A172 (cell line): ENCODE data around the gene ADNP2. TPM values are rescaled to one million over a fixed set of nuclear protein-coding genes. Genes with fewer than 3 reads are reported as not detected.

Experiments used
- DNase-seq: peaks from one replicate; pipeline ENCODE4 v3.0.0-alpha.2; 2015; ENCODE audit warnings: low spot score
- total RNA-seq: library from RNA; depleted of rRNA; stranded (reverse); fragments of >200 nt; shearing (Covaris generic); gene quantifications from 2 replicates; pipeline ENCODE4 v1.2.3, GENCODE V29; 2014

The ADNP2 gene
- total RNA-seq, 1 experiment from 2014 or later = 17.9 TPM

DNA sequence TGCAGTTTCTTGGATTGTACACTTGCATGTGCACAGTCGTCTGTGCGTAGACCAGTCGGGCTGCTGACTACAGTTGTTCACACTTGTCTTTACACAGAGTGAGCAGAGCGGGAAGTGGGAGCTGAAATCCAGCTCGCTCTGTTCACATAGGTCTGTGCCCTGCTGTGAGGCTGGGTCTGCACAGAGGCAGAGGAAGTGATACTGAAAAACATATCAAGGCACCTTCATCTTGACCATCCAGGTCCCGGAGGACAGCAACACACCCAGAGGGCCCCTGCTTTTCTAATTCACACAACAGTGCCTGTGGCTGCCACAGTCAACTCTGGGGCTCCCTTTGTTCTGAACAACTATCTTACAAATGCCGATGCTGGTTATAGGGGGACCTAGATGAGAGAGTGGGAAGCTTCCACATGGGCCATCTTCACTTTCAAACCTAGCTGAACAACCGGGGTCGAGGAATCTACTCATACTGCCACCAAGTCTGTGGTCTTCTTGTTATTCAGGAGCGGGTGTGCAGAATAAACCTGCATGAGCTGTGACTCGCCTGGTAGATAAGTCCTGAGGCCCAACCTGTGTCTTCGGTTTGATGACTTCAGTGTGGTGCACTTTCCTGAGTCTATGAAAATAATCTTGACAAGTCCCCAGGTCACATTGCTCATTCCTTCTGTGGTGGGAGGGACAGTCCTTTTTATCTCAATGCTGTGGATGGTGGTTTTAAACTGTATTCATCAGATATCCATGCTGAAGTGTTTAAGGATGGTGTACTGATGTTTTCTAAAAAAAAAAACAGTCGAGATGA is 3.5 kb upstream of the ADNP2 start:
- DNase-seq = no peak

DNA sequence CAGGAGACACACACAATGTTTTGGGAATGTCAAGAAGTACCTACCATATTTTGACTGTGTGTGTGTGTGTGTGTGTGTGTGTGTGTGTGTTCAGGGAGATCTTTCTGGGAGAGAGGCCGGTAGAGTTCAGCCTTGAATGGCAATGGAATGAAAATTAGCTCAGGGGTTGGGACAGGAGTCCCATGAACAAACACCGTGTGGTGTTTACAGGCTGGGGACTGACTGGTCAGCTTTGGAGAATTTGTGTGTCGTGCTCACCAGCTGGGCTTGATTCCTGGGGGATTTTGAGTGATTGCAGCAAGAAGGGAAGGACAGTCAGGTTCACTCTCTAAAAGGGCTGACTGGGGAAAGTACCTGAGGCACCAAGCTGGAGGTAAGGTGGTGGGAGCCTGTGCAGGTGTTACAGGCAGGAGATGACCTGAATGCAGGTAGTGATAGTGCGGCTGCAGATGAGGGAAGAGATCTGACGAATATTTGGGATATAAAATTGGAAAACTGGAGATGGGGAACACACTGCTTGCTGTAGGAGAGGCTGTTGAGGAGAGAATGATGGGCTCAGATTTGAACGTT is 2.5 kb upstream of the ADNP2 start:
- DNase-seq = no peak

DNA sequence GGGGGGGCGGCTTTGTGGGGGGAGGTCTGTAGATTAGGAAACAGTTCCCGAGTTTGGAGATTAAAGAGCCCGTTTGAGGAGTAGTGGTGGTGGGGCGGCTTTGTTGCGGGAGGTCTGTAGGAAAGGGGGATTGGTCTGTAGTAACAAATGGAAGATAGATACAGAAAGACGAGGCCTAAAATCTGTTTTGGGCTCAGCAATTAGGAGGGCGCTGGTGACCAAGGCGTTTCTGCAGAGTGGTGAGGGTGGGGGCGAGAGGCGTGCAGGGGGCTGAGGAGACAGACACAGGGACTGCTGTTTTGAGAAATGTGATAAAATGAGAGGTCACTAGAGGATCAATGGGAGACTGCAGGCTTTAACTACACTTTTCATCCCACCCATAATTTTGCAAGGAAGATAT is 1.6 kb upstream of the ADNP2 start:
- no peak for DNase-seq

DNA sequence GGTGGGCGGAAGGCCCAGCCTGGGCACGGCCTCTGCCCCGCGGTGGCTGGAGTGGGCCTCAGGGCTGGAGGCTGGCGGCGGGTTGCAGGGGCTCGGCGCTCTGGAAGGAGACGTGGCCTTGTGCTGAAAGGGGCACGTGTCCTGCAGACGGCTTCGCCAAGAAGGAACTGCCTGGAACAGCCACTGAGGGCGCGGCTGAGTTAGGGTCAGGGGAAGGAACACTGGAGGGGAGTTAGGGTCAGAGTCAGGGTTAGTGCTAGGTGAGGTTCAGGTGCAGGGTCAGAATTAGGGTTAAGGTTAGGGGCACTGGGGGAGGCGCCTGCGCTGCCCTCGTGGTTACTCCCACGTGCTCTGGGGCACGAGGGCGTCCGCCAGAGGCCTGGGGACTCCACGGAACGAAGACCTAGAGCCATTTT is 933 bp upstream of the ADNP2 start:
- DNase-seq = no peak

DNA sequence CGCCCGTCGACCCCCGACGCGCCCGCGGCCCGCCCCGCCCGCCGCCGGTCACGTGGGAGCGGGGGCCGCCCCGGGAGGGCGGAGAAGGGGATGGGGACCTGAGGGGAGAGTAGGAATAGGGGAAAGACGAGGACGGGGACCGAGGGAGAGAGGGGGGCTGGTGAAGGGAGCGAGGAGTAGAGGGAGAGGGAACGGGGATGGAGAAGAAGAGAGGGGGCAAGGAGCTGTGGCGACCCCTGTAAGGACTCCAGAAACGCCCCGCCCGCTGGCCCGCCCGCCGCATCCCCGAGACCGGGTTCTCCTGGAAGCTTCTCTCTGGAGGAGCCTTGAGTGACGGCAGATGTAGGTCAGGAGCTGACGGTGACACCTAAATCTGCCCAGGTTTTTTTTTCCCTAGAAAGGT is 615 bp downstream of the ADNP2 start:
- peak; percentile 12 for DNase-seq

DNA sequence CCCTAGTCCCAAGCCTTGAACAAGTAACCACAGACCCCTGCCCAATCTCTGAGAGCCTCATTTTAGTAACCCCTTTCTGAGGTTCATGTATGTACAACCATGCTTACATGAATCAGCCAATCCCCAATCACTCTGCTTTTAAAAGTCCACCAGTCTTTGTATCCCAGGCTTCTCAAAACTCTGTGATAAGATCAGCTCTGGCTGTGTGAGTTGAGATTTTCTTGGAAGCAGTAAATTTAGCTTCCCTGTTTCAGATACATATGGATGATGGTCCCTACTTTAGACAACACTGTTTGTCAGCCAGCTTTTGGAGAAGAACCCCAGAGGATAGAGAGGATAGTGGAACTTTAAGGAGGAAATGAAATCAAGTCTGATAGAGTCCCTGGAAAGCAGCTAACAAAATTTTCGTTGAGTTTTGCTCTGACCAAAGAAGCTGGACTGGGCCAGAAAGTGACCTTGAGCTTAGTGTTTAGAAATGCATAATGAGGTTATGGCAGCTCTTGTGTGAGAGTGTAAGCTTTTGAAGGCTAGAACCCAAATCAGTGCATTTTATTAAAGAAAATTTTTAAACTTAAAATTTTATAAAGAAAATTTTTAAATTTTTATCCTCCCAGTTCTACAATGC is 3.7 kb downstream of the ADNP2 start:
- DNase-seq = no peak

DNA sequence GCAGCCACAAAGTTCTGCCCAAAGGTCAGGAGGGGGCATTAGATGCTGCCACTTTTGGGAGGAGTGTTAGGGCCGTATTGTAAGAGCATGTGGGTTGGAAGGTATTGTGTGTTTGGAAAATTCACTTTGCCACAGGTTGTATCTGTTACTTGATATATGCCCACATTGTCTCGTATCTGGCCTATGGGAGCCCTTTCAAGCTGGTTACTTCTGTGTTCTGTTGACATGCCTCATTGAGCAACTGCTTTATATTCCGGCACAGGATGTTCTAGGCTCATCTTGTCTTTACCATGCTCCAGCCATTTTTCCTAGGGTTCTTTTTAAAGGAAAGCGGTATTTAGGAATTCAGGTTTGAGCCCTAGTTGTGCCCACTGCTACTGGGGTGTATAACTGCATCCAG is 6.0 kb downstream of the ADNP2 start:
- DNase-seq = no peak

DNA sequence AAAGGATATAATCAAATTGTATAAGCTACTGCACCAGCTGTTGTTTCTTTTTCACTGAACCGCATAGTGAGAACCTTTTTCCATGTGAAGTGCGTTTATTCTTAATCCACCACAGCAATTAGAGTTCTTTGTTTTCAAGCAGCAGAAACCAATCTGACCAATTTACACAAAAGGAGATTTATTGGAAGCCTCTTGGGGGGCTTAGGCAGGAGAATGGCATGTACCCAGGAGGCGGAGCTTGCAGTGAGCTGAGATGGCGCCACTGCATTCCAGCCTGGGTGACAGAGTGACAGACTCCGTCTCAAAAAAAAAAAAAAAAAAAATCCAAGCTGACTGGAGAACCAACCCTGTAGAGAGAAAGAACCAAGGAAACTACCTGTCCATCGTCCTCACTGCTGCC is 10.0 kb downstream of the ADNP2 start:
- DNase-seq = no peak

DNA sequence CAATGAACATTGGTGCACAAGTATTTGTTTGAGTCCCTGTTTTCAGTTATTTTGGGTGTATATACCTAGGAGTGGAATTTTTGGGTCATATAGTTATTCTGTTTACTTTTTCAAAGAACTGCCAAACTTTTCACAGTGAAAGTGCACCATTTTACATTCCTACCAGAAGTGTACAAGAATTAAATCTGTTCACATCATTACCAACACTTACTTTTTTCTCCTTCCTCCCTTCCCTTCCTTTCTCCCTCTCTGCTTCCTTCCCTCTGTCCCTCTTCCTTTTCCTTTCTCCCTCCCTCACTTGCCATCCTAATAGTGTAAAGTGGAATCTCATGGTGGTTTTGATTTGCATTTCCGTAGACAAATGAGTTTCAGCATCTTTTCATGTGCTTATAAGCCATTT is 11.9 kb downstream of the ADNP2 start:
- no peak for DNase-seq

DNA sequence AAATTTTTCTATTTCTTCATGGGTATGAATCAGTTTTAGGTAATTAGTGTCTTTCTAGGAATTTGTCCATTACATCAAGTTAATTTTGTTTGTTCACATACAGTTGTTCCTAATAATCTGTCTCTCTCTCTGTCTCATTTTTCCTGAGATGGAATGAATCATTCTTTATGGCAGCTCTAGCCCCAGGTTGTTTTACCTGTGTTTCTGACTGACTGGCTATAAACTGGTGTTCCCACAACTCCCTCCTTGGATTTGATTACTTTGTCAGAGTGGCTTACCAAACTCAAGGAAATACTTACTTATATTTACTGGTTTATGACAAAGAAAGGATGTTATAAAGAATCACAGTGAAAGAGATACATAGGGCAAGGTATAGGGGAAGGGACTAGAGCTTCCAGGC is 15.1 kb downstream of the ADNP2 start:
- no peak for DNase-seq

DNA sequence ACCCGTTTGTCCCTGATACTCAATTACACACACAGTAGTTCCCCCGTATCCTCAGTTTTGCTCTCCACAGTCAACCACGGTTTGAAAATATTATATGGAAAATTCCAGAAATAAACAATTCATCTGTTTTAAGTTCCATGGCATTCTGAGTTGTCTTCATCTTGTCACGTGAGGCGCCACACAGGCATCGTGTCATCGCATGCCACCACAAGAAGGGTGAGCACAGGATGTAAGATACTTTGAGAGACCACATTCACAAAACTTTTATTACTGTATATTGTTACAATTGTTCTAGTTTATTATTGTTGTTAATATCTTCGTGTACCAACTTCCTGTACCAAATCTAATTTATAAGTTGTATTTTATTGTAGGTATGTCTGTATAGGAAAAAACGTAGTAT is 17.7 kb downstream of the ADNP2 start:
- no peak for DNase-seq

DNA sequence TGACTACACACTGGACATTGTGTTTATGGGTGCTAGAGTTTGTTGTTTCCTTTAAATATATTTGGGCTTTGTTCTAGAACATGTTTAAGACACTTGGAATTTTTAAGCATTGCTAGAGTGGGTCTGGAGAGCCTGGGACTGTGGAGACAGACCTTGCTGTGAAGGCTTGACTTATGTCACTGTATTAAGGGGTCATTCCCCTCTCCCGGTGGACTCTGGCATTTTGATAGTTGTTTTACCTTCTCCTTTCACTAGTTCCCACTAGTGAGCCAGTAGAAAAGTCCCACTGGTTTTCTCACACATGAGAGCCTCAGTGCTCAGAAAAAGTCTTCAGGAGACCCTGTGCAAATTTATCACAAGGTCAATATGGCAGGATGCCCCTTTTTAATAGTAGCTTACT is 18.6 kb downstream of the ADNP2 start:
- DNase-seq = no peak

DNA sequence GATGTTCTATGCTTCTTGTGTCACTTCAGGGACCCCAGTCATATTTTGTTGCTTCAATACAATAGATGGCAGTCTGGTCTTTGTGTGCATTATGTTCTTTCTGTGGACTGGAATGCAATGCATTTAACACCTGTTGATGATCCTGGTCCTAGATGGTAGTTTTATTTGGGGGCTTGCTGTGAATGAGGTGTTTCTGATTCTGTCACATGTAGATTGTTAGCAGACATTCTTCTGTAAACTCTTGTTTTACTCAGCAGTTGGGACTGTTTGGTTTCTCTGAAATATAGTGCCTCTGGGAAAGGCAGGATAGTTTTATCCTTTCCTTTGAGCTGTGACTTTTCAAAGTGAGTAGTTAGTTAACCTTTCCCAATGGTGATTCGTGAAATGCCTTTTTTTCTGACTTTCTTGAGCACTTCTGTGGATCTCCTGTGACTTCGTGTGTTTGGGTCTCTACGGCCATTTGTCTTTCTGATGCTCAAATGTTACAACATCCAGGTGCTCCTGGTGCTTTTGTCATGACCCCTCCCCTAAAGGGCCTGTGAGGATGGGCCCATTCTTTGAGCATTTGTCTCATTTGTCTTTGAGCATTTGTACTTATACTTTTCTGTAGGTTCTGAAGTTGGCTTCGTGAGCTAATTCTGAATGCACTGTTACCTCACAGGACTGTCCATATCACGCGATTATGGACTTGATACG is 20.8 kb downstream of the ADNP2 start:
- DNase-seq = no peak

DNA sequence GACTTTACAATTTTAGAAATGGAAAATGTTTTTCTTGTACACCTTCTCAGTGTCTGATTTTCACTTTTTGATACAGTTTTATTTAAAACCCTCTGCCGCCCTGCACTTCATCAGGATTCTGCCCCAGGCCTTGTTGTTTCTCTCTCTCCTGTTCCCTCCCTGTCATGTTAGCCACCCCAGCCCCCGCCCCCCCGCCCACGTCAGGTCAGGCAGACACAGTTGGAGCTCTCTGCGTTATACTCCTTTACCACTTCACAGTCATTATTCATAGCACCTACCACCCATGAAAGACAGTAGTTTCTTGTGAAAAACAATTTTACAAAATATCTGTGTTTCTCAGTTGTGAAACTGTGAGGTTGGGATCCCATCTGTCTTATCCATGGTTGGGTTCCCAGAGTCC is 21.5 kb downstream of the ADNP2 start:
- no peak for DNase-seq

DNA sequence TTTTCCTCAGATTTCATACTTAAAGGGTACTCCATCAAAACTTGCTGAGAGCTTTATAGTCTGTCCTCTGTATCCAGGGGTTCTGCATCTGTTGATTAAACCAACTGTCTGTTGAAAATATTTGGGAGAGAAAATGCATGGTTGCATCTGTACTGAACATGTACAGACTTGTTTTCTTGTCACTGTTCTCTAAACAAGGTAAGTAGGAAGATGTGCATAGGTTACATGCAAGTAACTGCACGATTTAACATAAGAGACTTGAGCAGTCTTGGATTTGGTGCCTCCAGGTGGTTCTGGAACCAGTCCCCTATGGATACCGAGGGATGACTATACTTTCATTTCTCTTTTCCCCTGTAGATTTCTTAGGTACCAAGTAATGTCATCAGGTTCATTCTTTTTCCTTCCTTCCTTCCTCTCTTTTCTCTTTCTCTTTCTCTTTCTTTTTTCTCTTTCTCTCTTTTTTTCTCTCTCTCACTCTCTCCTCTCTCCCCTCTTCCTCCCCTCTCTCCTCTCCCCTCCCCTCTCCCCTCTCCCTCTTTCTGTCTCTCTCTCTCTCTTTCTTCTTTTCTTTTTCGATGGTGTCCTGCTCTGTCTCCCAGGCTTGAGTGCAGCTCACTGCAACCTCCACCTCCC is 23.2 kb downstream of the ADNP2 start:
- DNase-seq = no peak

DNA sequence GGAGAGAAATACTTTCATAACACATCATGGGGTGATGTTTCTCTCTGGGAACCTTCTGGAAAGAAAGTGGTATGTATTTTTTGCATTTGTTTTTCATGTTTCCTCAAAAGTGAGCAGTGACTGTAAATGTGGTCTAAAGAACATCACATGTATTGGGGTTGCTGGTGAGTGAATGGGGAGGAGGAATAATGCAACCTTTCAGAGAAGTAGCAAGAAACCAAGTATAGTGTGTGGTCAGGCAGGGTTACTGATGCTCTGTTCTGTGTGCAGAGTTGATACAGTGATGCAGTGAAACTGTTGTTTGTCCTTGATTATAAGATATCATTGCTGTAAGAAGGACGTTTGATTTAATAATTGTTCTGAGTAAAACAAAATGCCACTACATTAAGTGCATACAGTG is 24.1 kb downstream of the ADNP2 start:
- no peak for DNase-seq

DNA sequence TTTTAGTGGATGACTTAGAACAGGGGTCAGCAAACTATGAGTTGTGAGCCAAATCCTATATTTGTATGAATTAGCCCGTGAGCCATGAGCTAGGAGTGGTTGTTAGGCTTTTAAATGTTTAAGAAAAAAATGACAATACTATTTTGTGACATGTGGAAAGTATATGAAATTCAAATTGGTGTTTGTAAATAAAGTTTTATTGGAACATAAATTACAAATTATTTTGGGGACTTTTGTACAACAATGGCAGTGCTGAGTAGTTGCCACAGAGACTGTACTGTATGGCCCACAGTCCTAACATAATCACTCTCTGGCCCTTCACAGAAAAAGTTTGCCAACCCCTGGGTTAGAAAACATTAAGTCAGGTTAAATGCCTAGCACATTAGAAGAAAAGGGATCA is 26.1 kb downstream of the ADNP2 start:
- DNase-seq = no peak

DNA sequence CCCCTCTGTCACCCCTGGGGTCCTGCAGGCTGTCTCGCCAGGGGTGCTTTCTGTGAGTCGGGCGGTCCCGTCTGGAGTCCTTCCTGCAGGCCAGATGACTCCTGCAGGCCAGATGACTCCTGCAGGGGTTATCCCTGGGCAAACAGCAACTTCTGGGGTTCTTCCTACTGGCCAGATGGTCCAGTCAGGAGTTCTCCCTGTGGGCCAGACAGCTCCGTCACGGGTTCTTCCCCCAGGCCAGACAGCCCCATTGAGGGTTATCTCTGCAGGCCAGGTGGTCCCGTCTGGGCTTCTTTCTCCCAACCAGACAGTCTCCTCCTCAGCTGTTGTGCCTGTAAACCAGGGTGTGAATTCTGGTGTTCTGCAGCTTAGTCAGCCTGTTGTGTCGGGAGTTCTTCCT is 27.6 kb downstream of the ADNP2 start:
- no peak for DNase-seq

DNA sequence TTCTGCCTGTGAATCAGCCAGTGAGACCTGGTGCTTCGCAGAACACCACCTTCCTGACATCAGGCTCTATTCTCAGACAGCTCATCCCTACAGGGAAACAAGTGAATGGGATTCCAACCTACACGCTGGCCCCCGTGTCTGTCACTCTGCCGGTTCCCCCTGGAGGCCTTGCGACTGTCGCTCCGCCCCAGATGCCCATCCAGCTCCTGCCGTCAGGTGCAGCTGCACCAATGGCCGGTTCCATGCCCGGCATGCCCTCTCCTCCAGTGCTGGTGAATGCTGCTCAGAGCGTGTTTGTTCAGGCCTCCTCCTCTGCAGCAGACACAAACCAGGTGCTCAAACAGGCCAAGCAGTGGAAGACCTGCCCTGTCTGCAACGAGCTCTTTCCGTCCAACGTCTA is 28.1 kb downstream of the ADNP2 start:
- DNase-seq = no peak

DNA sequence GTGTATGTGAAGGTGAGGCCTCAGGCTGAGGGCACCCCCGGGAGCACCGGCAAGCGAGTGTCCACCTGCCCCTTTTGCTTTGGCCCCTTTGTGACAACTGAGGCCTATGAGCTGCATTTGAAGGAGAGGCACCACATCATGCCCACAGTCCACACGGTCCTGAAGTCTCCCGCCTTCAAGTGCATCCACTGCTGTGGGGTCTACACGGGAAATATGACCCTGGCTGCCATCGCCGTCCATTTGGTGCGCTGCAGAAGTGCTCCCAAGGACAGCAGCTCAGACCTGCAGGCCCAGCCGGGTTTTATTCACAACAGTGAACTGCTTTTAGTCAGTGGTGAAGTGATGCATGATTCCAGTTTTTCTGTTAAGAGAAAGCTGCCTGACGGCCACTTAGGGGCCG is 28.9 kb downstream of the ADNP2 start:
- no peak for DNase-seq

DNA sequence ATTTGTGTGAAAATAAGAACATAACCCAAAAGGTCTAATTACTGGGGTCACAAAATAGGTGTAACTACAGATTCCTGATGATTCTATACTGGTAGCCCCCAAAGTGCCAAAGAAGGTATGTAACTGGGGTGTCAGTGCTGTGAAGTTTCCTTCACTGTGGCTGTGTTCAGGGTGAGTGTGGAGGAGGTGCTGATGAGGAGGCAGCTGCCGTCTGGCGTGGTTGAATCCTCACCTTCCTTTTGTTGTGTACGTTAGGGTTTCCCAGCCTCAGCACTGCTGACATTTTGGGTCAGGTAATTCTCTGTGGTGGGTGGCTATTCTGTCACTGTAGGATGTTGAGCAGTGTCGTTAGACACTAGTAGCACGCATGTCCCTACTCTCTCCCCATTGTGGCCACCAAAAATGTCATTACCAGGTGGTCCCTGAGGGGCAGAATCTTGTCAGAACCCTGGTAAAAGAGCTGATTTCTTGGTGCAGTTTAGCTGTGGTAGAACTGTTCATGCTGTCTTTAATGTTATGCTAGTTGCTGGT is 31.5 kb downstream of the ADNP2 start:
- DNase-seq = no peak

DNA sequence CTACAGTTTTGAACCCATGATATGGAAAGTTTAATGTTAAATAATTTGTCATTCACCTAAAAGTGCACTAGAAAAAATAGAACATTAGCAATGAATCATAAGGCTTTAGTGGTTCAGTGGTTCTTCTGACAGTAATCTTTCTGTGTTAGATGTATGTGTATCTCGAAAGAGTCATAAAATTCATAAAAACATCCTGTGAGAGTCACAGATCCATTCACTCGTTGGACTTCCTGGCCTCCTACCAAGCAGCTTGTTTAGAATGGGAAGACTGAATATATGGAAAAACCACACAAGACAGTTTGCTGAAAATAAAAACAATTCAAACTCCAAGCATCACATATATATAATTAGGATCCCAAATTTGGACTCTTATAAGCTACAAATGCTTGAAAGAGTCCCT is 34.8 kb downstream of the ADNP2 start:
- no peak for DNase-seq
